ENCODE results near the gene UNC13A.

UNC13A gene

DNA sequence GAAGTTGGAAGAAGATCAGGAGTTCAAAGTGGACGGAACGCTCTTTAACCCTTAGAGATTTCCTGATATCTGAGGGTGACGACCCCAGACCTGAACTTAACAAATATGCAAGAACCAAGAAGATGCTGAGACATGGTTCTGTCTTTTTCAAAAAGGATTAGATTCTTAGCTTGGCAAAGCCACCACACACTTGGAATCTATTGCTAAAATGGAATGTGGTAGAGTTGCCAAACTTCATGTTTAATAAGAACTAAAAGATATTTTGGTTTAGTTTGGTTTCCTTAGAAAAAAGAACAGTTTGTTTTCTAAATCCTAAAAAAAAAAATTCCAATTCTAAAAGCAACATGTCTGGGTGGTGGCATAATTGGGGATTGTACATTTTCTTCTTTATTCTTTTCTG lies 29.5 kb downstream of the UNC13A start:
- H3K4me3 ChIP-seq (ENCODE audit: low read depth, low read length) = no peak overlapping the region
- TF ChIP-seq, protein P1, sequence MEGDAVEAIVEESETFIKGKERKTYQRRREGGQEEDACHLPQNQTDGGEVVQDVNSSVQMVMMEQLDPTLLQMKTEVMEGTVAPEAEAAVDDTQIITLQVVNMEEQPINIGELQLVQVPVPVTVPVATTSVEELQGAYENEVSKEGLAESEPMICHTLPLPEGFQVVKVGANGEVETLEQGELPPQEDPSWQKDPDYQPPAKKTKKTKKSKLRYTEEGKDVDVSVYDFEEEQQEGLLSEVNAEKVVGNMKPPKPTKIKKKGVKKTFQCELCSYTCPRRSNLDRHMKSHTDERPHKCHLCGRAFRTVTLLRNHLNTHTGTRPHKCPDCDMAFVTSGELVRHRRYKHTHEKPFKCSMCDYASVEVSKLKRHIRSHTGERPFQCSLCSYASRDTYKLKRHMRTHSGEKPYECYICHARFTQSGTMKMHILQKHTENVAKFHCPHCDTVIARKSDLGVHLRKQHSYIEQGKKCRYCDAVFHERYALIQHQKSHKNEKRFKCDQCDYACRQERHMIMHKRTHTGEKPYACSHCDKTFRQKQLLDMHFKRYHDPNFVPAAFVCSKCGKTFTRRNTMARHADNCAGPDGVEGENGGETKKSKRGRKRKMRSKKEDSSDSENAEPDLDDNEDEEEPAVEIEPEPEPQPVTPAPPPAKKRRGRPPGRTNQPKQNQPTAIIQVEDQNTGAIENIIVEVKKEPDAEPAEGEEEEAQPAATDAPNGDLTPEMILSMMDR (IDR thresholded peaks at IDR 0.05; ENCODE audit: low read depth, low read length, missing control alignments) = no peak
- in situ Hi-C loops (cut with HindIII; ENCODE audit: low sequenced_read_pairs) = no loop called here
- no peak for DNase-seq (ENCODE audit: low read depth)

DNA sequence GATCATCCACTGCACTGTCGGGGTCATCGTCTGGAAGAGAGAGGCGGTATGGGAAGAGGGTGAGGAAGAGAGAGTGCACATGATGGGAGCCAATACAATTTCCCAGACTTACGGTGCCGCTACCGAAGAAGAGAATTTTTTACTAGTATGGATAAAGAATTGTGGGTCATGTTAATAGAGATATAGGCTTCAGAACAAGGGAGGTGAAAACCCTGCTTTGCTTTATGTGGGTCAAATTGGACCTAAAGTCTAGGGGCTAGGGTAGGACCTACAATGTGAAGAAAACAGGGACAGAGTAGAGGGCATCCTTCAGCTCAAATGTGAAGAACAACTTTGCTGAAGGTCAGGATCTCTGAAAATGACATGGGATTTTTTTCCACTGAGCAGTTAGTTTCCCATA lies 29.9 kb downstream of the UNC13A start:
- H3K4me3 ChIP-seq (ENCODE audit: low read depth, low read length) = no peak overlapping the region
- TF ChIP-seq, protein P1 (IDR thresholded peaks at IDR 0.05; ENCODE audit: low read depth, low read length, missing control alignments) = no peak
- in situ Hi-C loops (cut with HindIII; ENCODE audit: low sequenced_read_pairs) = no loop called here
- no peak for DNase-seq (ENCODE audit: low read depth)

DNA sequence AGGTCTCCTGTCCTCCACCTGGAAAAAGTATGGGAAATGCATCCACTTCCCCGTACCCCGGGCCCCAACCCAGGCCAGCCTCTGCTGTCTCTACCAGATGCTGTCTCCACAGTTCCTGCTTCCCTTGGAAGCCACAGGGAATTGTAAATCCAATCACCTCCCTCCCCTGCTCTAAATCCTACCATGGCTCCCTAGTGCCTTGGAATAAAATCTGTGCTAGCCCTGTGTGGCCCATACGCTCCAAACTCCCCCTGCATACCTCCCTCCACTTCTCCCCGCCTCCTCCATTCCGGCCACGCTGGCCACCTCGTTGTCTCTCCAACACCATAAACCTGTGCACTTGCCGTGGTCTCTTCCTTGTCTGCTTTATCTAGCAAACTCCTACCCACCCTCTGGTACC lies 31.2 kb downstream of the UNC13A start:
- TF ChIP-seq, protein P1 (IDR thresholded peaks at IDR 0.05; ENCODE audit: low read depth, low read length, missing control alignments) = no peak
- no peak for DNase-seq (ENCODE audit: low read depth)
- in situ Hi-C loops (cut with HindIII; ENCODE audit: low sequenced_read_pairs) = no loop called here
- H3K4me3 ChIP-seq (ENCODE audit: low read depth, low read length) = no peak overlapping the region

DNA sequence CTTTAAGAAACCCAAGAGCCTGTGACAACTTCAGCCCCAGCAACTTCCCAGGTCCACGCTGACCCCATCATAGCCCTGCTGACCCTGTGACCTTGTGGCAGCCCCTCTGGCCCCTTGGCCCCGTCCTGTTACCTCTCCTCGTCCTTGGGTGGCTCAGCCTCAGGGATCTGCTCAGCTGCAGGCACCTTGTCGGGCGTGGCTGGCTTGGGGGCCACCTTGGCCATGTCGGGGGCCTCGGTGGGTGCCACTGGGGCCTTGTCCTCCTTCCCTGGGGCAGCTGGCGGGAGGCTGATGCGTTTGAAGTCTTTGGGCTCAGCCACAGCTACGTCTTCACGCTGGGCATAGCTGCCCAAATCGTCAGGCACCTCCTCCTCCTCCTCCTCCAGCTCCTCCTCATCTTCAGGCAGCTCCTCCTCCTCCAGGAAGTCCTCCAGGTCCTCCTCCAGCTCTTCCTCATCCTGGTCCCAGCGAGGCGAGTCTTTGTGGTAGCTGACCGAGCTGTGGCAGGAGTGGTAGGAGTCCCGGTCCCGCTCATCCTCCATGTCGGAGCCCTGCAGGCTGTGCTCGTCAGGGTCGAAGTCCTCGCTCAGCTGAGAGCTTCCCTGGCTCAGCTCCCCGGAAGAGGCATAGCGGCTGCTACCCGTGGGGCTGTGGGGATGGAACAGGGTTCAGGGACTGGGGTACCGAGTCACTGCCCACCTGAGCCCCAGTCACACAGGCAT lies 32.2 kb downstream of the UNC13A start:
- DNase-seq (ENCODE audit: low read depth) = no peak
- TF ChIP-seq, protein P1 (IDR thresholded peaks at IDR 0.05; ENCODE audit: low read depth, low read length, missing control alignments) = no peak
- no peak overlapping the region for H3K4me3 ChIP-seq (ENCODE audit: low read depth, low read length)
- in situ Hi-C loops (cut with HindIII; ENCODE audit: low sequenced_read_pairs) = no loop called here

DNA sequence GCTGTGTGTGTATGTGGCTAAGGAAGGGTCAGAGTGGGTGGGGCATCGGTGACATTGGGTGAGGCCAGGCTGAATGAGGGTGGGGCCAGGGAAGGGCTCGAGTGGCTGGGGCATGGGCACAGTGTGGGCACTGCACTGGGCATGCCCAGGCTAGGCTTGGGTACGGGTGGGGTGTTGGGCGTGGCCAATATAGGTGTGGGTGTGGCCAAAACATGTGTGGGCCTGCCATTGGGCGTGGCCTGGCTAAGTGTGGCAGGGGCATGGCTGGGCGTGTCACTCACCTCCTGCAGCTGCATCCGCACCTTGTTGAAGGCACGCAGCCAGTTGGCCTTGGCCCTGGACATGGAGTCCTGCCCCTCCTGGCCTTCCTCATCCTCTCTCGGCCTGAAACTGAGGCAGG lies 33.2 kb downstream of the UNC13A start:
- no peak overlapping the region for H3K4me3 ChIP-seq (ENCODE audit: low read depth, low read length)
- in situ Hi-C loops (cut with HindIII; ENCODE audit: low sequenced_read_pairs) = no loop called here
- TF ChIP-seq, protein P1 (IDR thresholded peaks at IDR 0.05; ENCODE audit: low read depth, low read length, missing control alignments) = no peak
- no peak for DNase-seq (ENCODE audit: low read depth)

DNA sequence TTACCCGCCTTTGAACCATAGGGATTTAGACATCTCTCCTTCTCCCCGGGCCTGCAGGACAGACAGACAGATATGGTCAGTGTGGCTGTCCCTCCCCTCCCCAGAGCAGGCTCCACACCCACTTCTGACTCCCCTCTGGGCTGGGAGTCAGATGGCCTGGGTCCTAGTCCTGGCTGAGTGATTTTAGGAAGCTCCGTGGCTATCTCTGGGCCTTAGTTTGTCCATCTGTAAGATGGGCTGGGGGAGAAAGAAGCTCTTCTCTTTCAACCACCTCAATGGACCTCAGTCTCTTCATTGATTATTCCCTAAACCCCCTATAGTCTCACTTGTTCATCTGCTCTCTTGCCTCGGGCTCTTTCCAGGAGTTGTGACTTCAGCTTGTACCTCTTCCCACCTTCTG lies 35.5 kb downstream of the UNC13A start:
- TF ChIP-seq, protein P1 (IDR thresholded peaks at IDR 0.05; ENCODE audit: low read depth, low read length, missing control alignments) = no peak
- DNase-seq (ENCODE audit: low read depth) = no peak
- H3K4me3 ChIP-seq (ENCODE audit: low read depth, low read length) = no peak overlapping the region
- in situ Hi-C loops (cut with HindIII; ENCODE audit: low sequenced_read_pairs) = no loop called here

All from astrocyte of the cerebellum (primary cell).